Thyroid gland (tissue), 4 donors: ENCODE data around the gene RBM41.

Experiments used
- POLR2A ChIP-seq, 2 donors: fragments of 450-650 bp; IDR thresholded peaks; one replicate each; pipeline ENCODE4 v1.6.1; 2017; ENCODE audit warnings: antibody characterized with exemption in 2 of 2, mild to moderate bottlenecking in 2 of 2, moderate library complexity in 1 of 2
- TF ChIP-seq, protein P1 (sequence below), 6 experiments: fragments of 200-600 bp in 3 of 6; fragments of 450-650 bp in 3 of 6; sonication (generic) in 3 of 6; IDR thresholded peaks; one replicate each; pipeline ENCODE4 v1.5.1; 2016 to 2019; ENCODE audit warnings: antibody characterized with exemption in 6 of 6, mild to moderate bottlenecking in 2 of 6, inconsistent platforms in 1 of 6, moderate library complexity in 1 of 6

DNA sequence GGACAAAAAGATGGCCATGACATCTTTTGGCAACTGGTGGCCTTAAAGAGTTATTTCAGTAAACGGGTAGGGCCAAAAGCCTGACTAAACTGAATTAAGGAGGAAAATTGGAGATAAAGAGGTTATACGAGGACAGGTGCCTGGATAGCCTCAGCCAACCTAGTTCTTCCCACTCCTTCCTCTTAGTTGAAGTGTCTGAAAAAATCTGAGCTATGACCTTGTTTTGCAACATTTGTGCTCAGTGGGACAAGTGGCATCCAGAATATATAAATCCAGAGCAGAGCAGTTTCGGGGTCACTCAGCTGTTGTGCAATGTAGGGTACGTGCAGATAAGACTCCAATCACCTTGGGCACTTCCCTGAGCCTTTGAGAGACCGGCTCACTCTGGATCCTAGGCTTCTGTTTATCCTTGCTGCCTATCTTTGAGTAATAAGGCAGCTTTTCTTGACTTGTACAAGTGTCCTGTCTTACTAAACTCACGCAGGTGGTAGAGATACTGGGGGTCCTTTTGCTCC lies 68.4 kb downstream of the RBM41 start:
- TF ChIP-seq, protein P1, sequence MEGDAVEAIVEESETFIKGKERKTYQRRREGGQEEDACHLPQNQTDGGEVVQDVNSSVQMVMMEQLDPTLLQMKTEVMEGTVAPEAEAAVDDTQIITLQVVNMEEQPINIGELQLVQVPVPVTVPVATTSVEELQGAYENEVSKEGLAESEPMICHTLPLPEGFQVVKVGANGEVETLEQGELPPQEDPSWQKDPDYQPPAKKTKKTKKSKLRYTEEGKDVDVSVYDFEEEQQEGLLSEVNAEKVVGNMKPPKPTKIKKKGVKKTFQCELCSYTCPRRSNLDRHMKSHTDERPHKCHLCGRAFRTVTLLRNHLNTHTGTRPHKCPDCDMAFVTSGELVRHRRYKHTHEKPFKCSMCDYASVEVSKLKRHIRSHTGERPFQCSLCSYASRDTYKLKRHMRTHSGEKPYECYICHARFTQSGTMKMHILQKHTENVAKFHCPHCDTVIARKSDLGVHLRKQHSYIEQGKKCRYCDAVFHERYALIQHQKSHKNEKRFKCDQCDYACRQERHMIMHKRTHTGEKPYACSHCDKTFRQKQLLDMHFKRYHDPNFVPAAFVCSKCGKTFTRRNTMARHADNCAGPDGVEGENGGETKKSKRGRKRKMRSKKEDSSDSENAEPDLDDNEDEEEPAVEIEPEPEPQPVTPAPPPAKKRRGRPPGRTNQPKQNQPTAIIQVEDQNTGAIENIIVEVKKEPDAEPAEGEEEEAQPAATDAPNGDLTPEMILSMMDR (IDR thresholded peaks at IDR 0.05): no peak
- no peak for TF ChIP-seq POLR2A (IDR thresholded peaks at IDR 0.05)
